DMS79 treated with DMSO at 0.1 percent for 48 hours (cell line): Measurements from ENCODE around the gene NEU4.

Experiments
- DNase-seq: peaks from one replicate; lab custom pipeline; 2025; lab: John Stamatoyannopoulos, UW

The NEU4 gene

GRCh38 chr2:241852116-241852980, 43.4 kb downstream of the NEU4 start:
- no peak for DNase-seq

- no peak for DNase-seq
Observed at GRCh38 chr2:241852981-241853631, 44.1 kb downstream of the NEU4 start.

GRCh38 chr2:241853651-241854341, 44.8 kb downstream of the NEU4 start:
- no peak for DNase-seq

GRCh38 chr2:241854342-241855244, 45.6 kb downstream of the NEU4 start:
- no peak for DNase-seq

- DNase-seq = no peak
Observed at GRCh38 chr2:241855245-241855887, 46.4 kb downstream of the NEU4 start.

GRCh38 chr2:241855888-241856422, 47.0 kb downstream of the NEU4 start:
- no peak for DNase-seq

- no peak for DNase-seq
Observed at GRCh38 chr2:241857041-241857541, 48.1 kb downstream of the NEU4 start.

- DNase-seq = no peak
Observed at GRCh38 chr2:241857572-241858121, 48.7 kb downstream of the NEU4 start.

GRCh38 chr2:241858206-241859016, 49.4 kb downstream of the NEU4 start, which contains the start of gene PDCD1:
TSS of gene PDCD1 (minus strand) at chr2:241858894. CDS start at chr2:241858838, 56 bp downstream.
- DNase-seq = no peak

- DNase-seq = no peak
Observed at GRCh38 chr2:241859017-241859435, 50.0 kb downstream of the NEU4 start.

- no peak for DNase-seq
Observed at GRCh38 chr2:241859436-241860183, 50.6 kb downstream of the NEU4 start.

GRCh38 chr2:241860184-241861078, 51.4 kb downstream of the NEU4 start:
- no peak for DNase-seq

GRCh38 chr2:241861264-241861663, 52.3 kb downstream of the NEU4 start:
- no peak for DNase-seq

GRCh38 chr2:241862093-241862492, 53.1 kb downstream of the NEU4 start:
- no peak for DNase-seq

- no peak for DNase-seq
Observed at GRCh38 chr2:241862775-241863535, 54.0 kb downstream of the NEU4 start.

- DNase-seq = no peak
Observed at GRCh38 chr2:241863536-241863954, 54.6 kb downstream of the NEU4 start.
